Adipose tissue (tissue), 3 donors: Measurements from ENCODE around the gene SEC24C. TPM values are rescaled to one million over a fixed set of nuclear protein-coding genes. Genes with fewer than 3 reads are reported as not detected.
"Not testable (repeated sequence)": the region's sequence is repeated elsewhere in the genome, so short reads cannot be mapped to it uniquely, and the experiment has no call there.

Experiments
- H3K27ac ChIP-seq: one replicate; pipeline ENCODE4 v1.5.1; 2013; ENCODE audit warnings: low read depth, low read length
- WGBS, 3 donors: extraction: QIAGEN DNeasy Blood & Tissue Kit; methylation state at CpG; one replicate each; pipeline ENCODE4 v1.1.7; 2013; 5-methylcytosine and 5-hydroxymethylcytosine counted together
- polyA plus RNA-seq, 3 donors: library from polyadenylated mRNA; stranded (reverse); fragments of 200-250 nt; gene quantifications; one replicate each; pipeline ENCODE4 v1.2.3, GENCODE V29; 2013
- donor health status: healthy with polysubstance abuse.
- donor health status: Bipolar disorder and iron deficiency.
- donor health status: healthy.

Gene SEC24C
- polyA plus RNA-seq, 3 donors: 22.1 to 34.1 (median 32.9) TPM

DNA sequence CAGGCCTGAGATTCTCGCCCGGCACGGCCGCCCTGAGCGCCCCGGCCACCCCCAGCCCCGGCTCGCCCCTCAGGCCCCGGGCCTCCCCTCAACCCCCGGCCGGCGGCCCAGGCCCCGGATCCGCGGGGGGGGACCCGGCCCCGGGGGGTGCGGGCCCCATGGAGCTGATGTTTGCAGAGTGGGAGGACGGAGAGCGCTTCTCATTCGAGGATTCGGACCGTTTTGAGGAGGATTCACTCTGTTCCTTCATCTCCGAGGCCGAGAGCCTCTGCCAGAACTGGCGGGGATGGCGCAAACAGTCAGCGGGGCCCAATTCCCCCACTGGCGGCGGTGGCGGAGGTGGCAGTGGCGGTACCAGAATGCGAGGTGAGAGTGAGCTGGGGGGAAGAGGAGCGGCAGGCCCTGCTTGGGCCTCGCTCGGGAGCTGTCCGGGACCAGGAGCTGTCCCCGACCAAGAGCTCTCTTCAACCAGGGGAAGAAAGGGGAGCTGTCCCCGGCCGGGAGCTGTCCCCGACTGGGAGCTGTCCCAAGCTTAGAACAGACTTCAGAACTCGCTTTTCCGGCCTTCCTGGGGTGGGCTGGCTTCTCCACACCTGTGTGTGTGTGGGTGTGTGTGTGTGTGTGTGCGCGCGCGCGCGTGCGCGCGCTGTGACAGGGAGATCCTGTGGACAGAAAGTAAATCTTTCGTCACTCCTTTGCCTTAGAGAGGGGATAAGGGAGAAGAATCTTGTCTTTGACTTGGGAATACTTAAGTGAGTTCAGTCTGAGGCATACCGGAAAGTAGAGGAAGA is 41.7 kb downstream of the SEC24C start:
- peak overlapping the region; percentile 83 for H3K27ac ChIP-seq
- 0 to 1% (median 1%) methylated on average over 46 to 54 of the region's 54 CpGs for WGBS, 3 donors

DNA sequence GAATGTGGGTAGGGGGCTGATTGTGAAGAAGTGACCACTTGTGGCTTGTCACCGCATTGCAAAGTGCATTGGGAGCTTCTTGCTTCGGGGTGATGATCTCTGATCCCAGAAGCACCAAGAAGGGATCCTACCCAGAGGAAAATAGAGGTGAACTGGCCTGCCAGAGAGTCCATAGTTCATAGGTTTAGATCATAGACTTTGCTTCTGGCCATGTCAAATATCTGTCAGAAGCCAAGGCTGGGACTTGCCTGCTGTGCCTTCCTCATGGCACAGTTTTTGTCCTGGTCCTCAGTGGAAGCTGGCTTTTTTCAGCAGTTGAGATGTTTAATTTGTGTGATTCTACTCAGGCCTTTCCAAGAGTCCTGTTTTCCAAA is 42.3 kb downstream of the SEC24C start:
- WGBS, 3 donors: 0 to 6% (median 4%) methylated on average over 2 of the region's 2 CpGs
- H3K27ac ChIP-seq: no peak overlapping the region

DNA sequence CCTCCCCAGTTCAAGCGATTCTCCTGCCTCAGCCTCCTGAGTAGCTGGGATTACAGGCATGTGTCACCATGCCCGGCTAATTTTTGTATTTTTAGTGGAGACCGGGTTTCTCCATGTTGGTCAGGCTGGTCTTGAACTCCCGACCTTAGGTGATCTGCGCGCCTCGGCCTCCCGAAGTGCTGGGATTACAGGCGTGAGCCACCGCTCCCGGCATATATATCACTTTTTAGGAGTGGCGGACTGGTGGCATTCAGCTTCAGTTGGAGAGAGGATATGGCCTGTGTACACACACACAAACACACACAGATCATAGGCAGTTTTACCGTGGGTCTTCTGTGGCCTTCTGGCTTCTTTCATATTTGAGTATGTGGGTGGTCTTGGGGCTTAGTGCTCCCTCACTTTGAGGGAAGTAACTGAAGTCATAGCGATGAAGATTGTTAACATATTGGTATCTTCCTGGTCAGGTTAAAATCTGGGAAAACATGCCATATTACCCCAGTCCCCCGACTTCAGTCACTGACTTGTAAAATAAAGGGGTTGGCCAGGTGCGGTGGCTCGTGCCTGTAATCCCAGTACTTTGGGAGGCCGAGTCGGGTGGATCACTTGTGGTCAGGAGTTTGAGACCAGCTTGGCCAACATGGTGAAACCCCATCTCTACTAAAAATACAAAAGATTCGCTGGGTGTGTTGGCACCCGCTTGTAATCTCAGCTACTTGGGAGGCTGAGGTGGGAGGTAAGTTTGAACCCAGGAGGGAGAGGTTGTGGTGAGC is 43.0 kb downstream of the SEC24C start:
- H3K27ac ChIP-seq: not testable (repeated sequence)
- WGBS, 3 donors: 82 to 89% (median 86%) methylated on average over 21 of the region's 21 CpGs

DNA sequence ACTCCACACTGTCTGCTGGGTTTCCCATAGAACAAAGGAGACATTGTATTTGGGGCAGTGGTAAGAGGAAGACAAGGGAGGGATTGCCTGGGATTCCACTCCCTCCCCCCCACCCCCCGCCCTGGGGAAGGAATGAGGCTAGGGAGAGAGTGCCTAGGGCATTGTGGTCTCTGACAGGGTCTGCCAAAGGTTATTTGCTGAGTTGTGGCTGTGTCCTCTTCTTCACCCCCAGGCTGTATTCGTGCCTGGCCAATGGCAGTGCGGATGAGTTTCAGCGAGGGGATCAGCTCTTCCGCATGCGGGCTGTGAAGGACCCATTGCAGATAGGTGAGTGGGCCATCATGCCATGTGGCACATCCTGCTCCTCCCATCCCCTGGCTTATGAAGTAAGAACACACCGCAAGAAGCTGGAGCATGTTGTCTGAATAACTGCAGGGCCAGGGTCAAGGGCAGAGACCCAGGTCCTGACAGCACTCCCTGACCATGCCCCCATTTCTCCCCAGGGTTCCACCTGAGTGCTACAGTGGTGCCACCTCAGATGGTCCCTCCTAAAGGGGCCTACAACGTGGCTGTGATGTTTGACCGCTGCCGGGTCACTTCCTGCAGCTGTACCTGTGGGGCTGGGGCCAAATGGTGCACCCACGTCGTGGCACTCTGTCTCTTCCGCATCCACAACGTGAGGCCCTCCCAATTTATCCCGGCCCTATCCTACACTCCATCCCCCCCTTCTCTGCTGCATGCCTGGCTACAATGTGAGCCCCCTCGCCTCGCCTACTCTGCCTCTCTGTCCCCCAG is 44.9 kb downstream of the SEC24C start:
- WGBS, 3 donors: 90% methylated on average over 17 of the region's 17 CpGs
- no peak overlapping the region for H3K27ac ChIP-seq

DNA sequence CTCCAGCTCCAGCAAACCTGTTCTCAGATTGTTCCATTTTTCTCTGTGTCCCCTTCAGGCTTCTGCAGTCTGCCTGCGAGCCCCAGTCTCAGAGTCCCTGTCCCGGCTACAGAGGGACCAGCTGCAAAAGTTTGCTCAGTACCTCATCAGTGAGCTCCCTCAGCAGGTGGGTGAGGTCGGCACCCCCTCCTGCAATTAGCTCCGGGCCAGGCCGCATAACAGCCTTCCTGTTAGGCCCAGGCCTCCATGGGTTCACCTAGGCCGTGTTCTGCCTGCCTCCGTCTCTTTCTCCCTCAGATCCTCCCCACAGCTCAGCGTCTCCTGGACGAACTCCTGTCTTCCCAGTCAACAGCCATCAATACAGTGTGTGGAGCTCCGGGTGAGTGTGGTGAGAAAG is 45.5 kb downstream of the SEC24C start:
- no peak overlapping the region for H3K27ac ChIP-seq
- 84 to 94% (median 93%) methylated on average over 10 of the region's 10 CpGs for WGBS, 3 donors

DNA sequence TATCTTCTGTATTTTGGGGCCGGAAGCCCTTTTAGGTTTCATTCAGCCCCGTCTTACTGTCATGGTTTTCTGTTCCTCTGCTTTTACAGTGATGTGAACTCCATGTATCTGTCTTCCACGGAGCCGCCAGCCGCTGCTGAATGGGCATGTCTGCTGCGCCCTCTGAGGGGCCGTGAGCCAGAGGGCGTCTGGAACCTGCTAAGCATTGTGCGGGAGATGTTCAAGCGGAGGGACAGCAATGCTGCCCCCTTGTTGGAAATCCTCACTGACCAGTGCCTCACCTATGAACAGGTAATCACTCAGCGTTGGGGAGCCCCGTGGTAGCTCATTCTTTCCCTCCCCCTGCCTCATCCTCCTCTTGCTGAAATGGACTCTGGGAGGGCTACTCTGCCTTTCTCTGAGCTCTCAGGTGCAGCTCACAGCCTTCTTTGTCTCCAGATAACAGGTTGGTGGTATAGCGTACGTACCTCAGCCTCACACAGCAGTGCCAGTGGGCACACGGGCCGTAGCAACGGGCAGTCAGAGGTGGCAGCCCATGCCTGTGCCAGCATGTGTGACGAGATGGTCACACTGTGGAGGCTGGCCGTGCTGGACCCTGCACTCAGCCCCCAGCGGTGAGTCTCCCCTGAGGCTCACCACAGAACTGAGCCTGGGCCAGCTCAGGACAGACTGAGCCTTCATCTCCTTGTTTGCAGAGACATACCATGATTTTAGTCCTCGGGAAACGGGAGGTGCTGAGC is 46.9 kb downstream of the SEC24C start:
- H3K27ac ChIP-seq: no peak overlapping the region
- WGBS, 3 donors: 90 to 94% (median 94%) methylated on average over 22 of the region's 22 CpGs

DNA sequence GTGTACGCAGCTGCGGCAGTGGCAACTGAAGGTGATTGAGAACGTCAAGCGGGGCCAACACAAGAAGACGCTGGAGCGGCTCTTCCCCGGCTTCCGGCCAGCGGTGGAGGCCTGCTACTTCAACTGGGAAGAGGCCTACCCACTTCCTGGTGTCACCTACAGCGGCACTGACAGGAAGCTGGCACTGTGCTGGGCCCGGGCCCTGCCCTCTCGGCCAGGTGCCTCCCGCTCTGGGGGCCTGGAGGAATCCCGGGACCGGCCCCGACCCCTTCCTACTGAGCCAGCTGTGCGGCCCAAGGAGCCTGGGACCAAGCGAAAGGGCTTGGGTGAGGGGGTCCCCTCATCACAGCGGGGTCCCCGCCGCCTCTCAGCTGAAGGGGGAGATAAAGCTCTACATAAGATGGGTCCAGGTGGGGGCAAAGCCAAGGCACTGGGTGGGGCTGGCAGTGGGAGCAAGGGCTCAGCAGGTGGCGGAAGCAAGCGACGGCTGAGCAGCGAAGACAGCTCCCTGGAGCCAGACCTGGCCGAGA is 47.8 kb downstream of the SEC24C start:
- H3K27ac ChIP-seq: no peak overlapping the region
- WGBS, 3 donors: 93 to 95% (median 94%) methylated on average over 26 of the region's 26 CpGs

DNA sequence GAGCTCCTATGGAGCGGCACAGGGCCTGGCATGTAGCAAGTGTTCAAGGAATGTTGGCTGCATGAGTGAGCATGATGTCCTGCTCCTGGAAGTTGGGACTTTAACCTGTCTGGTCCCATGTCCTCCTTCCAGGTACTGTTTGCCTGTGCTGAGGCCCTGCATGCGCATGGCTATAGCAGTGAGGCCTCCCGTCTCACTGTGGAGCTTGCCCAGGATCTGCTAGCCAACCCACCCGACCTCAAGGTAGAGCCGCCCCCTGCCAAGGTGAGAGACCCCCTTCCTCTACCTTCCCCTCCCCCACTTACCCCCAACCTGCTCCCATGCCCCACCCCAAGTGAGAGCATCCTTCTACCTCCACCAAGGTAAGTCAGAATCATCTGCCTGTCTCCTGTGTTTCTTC is 49.3 kb downstream of the SEC24C start:
- H3K27ac ChIP-seq: no peak overlapping the region
- WGBS, 3 donors: 94 to 100% (median 95%) methylated on average over 2 to 5 of the region's 5 CpGs

DNA sequence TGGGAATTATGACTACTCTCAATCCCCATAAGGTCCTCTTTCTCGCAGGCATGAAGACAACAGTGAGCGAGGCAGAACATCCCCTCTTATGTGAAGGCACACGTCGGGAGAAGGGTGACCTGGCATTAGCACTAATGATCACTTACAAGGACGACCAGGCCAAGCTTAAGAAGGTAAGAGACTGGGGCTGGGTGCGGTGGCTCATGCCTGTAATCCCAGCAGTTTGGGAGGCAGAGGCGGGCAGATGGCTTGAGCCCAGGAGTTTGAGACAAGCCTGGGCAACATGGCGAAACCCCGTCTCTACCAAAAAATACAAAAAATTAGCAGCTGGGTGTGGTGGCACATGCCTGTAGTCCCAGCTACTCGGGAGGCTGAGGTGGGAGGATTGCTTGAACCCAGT is 51.3 kb downstream of the SEC24C start:
- not testable (repeated sequence) for H3K27ac ChIP-seq
- WGBS, 3 donors: 94 to 96% (median 96%) methylated on average over 10 of the region's 10 CpGs

DNA sequence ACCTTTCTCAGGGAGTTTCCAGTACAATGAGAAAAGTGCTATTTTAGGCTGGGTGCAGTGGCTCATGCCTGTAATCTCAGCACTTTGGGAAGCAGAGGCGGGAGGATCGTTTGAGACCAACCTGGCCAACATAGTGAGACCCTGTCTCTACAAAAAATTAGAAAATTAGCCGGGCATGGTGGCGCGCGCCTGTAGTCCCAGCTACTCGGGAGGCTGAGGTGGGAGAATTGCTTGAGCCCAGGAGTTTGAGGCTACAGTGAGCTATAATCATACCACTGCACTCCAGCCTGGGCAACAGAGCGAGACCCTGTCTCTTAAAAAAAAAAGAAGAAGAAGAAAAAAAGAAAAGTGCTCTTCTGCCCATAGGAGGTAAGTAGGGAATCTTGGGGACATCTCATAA is 51.9 kb downstream of the SEC24C start:
- WGBS, 3 donors: 95 to 96% (median 95%) methylated on average over 8 of the region's 8 CpGs
- not testable (repeated sequence) for H3K27ac ChIP-seq

DNA sequence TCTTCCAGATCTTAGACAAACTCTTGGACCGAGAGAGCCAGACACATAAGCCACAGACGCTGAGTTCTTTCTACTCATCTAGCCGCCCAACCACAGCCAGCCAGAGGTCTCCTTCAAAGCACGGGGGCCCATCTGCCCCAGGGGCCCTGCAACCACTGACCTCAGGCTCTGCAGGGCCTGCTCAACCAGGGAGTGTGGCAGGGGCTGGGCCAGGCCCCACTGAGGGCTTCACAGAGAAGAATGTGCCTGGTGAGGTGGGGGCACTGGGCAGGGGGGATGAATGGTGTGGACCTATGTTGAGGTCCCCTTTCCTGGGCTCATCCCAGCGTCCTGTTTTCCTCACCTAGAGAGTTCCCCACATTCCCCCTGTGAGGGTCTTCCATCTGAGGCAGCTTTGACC is 52.6 kb downstream of the SEC24C start:
- H3K27ac ChIP-seq: no peak overlapping the region
- 83 to 87% (median 85%) methylated on average over 5 of the region's 5 CpGs for WGBS, 3 donors

DNA sequence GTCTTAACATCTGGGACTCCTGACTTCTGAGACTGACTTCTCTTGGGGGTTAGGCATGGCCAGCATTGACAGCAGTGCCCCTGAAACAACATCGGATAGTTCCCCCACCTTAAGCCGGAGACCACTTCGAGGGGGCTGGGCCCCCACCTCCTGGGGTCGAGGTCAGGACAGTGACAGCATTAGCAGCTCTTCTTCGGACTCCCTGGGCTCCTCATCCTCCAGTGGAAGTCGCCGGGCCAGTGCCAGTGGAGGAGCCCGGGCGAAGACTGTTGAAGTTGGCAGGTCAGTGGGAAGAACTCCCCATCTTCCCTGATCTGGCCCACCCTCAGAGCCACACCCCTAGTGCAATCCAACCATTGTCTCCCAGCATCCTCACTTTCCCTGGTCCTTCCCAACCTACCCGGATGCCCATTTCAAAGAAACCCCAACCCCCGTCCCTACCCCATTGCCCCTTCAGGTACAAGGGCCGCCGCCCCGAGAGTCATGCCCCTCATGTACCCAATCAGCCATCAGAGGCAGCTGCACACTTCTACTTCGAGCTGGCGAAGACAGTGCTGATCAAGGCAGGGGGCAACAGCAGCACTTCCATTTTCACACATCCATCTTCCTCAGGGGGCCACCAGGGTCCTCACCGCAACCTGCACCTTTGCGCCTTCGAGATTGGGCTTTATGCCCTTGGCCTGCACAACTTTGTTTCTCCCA is 53.3 kb downstream of the SEC24C start:
- H3K27ac ChIP-seq: no peak overlapping the region
- WGBS, 3 donors: 90 to 92% (median 91%) methylated on average over 19 of the region's 19 CpGs

DNA sequence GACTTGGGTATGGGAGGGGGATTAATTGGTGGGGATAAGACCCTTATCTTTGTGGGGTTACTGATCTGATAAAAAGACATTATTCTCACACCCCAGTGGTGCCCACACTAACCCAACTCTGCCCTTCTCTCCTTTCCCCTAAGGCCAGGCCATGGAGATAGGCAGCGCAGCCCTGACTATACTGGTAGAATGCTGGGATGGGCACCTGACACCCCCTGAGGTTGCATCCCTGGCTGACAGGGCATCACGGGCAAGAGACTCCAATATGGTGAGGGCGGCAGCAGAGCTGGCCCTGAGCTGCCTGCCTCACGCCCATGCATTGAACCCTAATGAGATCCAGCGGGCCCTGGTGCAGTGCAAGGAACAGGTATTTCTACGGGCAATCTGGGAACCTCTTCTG is 53.9 kb downstream of the SEC24C start:
- 89 to 94% (median 93%) methylated on average over 6 of the region's 6 CpGs for WGBS, 3 donors
- H3K27ac ChIP-seq: no peak overlapping the region

DNA sequence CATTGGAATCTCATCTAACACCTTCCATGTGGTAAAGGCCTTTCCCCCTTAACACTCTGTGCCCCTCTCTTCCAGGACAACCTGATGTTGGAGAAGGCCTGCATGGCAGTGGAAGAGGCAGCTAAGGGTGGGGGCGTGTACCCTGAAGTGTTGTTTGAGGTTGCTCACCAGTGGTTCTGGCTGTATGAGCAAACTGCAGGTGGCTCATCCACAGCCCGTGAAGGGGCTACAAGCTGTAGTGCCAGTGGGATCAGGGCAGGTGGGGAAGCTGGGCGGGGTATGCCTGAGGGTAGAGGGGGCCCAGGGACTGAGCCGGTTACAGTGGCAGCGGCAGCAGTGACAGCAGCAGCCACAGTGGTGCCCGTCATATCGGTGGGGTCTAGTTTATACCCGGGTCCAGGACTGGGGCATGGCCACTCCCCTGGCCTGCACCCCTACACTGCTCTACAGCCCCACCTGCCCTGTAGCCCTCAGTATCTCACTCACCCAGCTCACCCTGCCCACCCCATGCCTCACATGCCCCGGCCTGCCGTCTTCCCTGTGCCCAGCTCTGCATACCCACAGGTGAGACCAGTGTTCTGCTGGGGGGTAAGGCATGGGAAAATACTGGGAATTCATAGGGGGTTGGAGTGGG is 54.9 kb downstream of the SEC24C start:
- no peak overlapping the region for H3K27ac ChIP-seq
- 82 to 89% (median 86%) methylated on average over 10 of the region's 10 CpGs for WGBS, 3 donors

DNA sequence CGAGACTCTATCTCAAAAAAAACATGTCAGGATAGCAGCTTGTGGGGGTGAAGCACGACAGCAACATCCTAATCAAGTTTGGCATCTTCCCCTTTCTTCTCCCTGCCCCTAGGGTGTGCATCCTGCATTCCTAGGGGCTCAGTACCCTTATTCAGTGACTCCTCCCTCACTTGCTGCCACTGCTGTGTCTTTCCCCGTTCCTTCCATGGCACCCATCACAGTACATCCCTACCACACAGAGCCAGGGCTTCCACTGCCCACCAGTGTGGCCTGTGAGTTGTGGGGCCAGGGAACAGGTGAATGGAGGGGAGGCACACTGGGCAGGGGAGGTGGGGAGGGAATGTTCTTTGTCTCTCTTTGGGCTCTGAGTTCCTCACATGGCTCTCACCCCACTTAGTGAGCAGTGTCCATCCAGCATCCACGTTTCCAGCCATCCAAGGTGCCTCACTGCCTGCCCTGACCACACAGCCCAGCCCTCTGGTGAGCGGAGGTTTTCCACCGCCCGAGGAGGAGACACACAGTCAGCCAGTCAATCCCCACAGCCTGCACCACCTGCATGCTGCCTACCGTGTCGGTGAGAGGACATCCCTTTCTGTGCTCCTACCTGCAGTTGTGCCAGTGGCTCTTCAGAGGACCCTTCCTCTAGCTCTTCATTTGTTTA is 55.9 kb downstream of the SEC24C start:
- 72 to 81% (median 75%) methylated on average over 8 to 9 of the region's 9 CpGs for WGBS, 3 donors
- no peak overlapping the region for H3K27ac ChIP-seq

DNA sequence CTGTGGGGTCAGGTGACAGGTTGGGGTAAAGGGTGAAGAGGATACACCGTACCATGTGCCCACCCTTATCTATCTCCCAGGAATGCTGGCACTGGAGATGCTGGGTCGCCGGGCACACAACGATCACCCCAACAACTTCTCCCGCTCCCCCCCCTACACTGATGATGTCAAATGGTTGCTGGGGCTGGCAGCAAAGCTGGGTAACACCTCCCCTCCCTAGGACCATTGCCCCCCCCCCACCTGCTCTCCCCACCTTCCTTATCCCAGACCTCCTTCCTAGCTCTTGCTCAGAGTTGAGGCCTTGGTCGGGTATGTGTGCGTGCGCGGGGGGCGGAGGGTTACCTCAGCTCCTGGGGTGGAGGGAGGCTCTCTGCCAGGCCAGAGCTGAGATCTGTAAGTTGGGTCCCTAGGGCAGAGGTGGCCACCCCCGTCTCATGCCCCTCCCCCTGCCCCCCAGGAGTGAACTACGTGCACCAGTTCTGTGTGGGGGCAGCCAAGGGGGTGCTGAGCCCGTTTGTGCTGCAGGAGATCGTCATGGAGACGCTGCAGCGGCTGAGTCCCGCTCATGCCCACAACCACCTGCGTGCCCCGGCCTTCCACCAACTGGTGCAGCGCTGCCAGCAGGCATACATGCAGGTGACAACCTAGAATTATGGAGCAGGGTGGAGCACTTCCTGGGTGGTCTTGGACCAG is 56.5 kb downstream of the SEC24C start:
- no peak overlapping the region for H3K27ac ChIP-seq
- 81% methylated on average over 18 to 20 of the region's 20 CpGs for WGBS, 3 donors
